AG10803 (cell line): ENCODE measurements around the gene PTCH2.
A peak's percentile ranks its signal among the peaks of the same experiment; 100 is the strongest.

Source experiments
- DNase-seq: peaks from one replicate; pipeline ENCODE4 v3.0.0; 2010; ENCODE audit warnings: low read depth
- H3K4me3 ChIP-seq: 2 replicates; pipeline ENCODE4 v1.5.1; 2011; ENCODE audit warnings: mild to moderate bottlenecking, low read length, control low read depth
- CTCF ChIP-seq: conservative IDR thresholded peaks from 2 replicates; pipeline ENCODE4 v1.5.1; 2011; ENCODE audit warnings: mild to moderate bottlenecking, low read length, control low read depth, inconsistent platforms

PTCH2 gene

GRCh38 chr1:44805311-44806024 is 37.6 kb downstream of the PTCH2 start:
- DNase-seq = no peak
- no peak for TF ChIP-seq CTCF
- no peak overlapping the region for H3K4me3 ChIP-seq

GRCh38 chr1:44803312-44804095 is 39.5 kb downstream of the PTCH2 start:
- peak overlapping the region; percentile 83 for H3K4me3 ChIP-seq
- no peak for DNase-seq
- TF ChIP-seq CTCF = no peak

GRCh38 chr1:44803062-44803311 is 40.1 kb downstream of the PTCH2 start:
- no peak for TF ChIP-seq CTCF
- DNase-seq = no peak
- H3K4me3 ChIP-seq = peak overlapping the region; percentile 83

- no peak for DNase-seq
- no peak for TF ChIP-seq CTCF
- H3K4me3 ChIP-seq = peak overlapping the region; percentile 83
These were observed 40.6 kb downstream of the PTCH2 start for GRCh38 chr1:44802306-44803061.

- DNase-seq = no peak
- TF ChIP-seq CTCF = no peak
- peak overlapping the region; percentile 83 for H3K4me3 ChIP-seq
These were observed 41.4 kb downstream of the PTCH2 start for GRCh38 chr1:44801491-44802305.

- DNase-seq = peak; percentile 98
- peak; percentile 84 for TF ChIP-seq CTCF
- peak within 1 kb of the TSS; percentile 83 for H3K4me3 ChIP-seq
These were observed 43.1 kb downstream of the PTCH2 start, which contains the start of gene PLK3 for GRCh38 chr1:44799770-44800584. Gene PLK3 (plus strand): TSS chr1:44800377. CDS start chr1:44800464, 87 bp downstream.
